Kidney (tissue), 14 donors: ENCODE data around the gene BMAL2. TPM values are rescaled to one million over a fixed set of nuclear protein-coding genes. Genes with fewer than 3 reads are reported as not detected.

Source experiments
- DNase-seq, 5 donors: peaks; one replicate each; pipeline ENCODE4 v3.0.0-alpha.2; 2013 to 2020
- FAIRE-seq: peaks from 2 replicates; lab custom pipeline; 2012; peaks lifted over from hg19 to GRCh38; lab: Jason Lieb, UNC
- H3K27ac ChIP-seq, 2 donors: one replicate each; pipeline ENCODE4 v1.7.0; 2013; ENCODE audit warnings: low read depth in 2 of 2, low read length in 2 of 2, inconsistent platforms in 1 of 2
- H3K27me3 ChIP-seq: one replicate; pipeline ENCODE4 v1.7.1; 2013; ENCODE audit warnings: low read length, inconsistent platforms; ENCODE audit not compliant: control insufficient read depth, insufficient read depth
- H3K36me3 ChIP-seq, 3 donors: one replicate each; pipeline versions ENCODE4 v1.7.0 to v1.7.1; 2013; ENCODE audit warnings: low read length in 3 of 3, control low read depth in 1 of 3, inconsistent platforms in 1 of 3; ENCODE audit not compliant: insufficient read depth in 3 of 3, control insufficient read depth in 2 of 3
- H3K4me1 ChIP-seq, 3 donors: one replicate each; pipeline versions ENCODE4 v1.7.0 to v1.7.1; 2013; ENCODE audit warnings: low read length in 3 of 3, inconsistent platforms in 1 of 3, low read depth in 1 of 3; ENCODE audit not compliant: control insufficient read depth in 2 of 3, insufficient read depth in 2 of 3
- H3K4me3 ChIP-seq, 3 donors: one replicate each; pipeline versions ENCODE4 v1.7.0 to v1.8.1; 2013; ENCODE audit warnings: low read length in 3 of 3, control low read depth in 1 of 3, inconsistent platforms in 1 of 3
- H3K9ac ChIP-seq, 3 donors: one replicate each; pipeline versions ENCODE4 v1.7.0 to v1.7.1; 2013; ENCODE audit warnings: low read length in 3 of 3, control low read depth in 1 of 3, inconsistent platforms in 1 of 3
- H3K9me3 ChIP-seq, 3 donors: one replicate each; pipeline versions ENCODE4 v1.7.0 to v1.7.1; 2013; ENCODE audit warnings: low read length in 3 of 3, control low read depth in 1 of 3, inconsistent platforms in 1 of 3; ENCODE audit not compliant: control insufficient read depth in 2 of 3, insufficient read depth in 1 of 3
- intact Hi-C: fragments of 100-400 bp; cut with DNase I; formaldehyde crosslinking; loops from one replicate; pipeline ENCODE4 v1.11.1; 2022
- polyA plus RNA-seq: library from polyadenylated mRNA; stranded (reverse); fragments of 350-450 nt; fragmentation: Illumina TruSeq; extraction: RNeasy Lipid Tissue Mini Kit (QIAGEN cat#74804); gene quantifications from one replicate; pipeline ENCODE4 v1.2.3, GENCODE V29; 2014; ENCODE audit warnings: low read depth, low replicate concordance; ENCODE audit not compliant: insufficient read depth
- total RNA-seq: library from RNA; stranded (reverse); fragmentation: NEBNext Ultra II Directional; extraction: Animal tissue kit (Norgen Biotek cat#: 25700); gene quantifications from one replicate; pipeline ENCODE4 v1.2.1, GENCODE V29; 2021
- TF ChIP-seq, protein P1 (sequence below): IDR thresholded peaks from 3 replicates; pipeline ENCODE4 v1.5.1; 2012; ENCODE audit warnings: mild to moderate bottlenecking, moderate library complexity, borderline replicate concordance; ENCODE audit not compliant: insufficient read depth; ENCODE audit errors: extremely low read depth
- donor health status: control.
- donor health status: control.
- donor health status: control.
- donor health status: control.
- donor health status: control.
- donor health status: DM: yes; HTN: yes; CAD: no.
- donor health status: Normal renal cell carcinoma (clear cell type).

Gene BMAL2
- total and polyA plus RNA-seq, 2 donors from 2014 or later: 0.47 to 12.8 TPM

- peak overlapping the region in 1 of 3 donors; percentile 10 for H3K9ac ChIP-seq
- H3K27me3 ChIP-seq: no peaks in the 10 kb centered on the region
- H3K27ac ChIP-seq: no peak overlapping the region
- H3K4me3 ChIP-seq: peak overlapping the region; percentile 42 to 55 (median 54)
- DNase-seq (peak in 1 of 5 donors; percentile 39), FAIRE-seq (no peak)
- TF ChIP-seq, protein P1, sequence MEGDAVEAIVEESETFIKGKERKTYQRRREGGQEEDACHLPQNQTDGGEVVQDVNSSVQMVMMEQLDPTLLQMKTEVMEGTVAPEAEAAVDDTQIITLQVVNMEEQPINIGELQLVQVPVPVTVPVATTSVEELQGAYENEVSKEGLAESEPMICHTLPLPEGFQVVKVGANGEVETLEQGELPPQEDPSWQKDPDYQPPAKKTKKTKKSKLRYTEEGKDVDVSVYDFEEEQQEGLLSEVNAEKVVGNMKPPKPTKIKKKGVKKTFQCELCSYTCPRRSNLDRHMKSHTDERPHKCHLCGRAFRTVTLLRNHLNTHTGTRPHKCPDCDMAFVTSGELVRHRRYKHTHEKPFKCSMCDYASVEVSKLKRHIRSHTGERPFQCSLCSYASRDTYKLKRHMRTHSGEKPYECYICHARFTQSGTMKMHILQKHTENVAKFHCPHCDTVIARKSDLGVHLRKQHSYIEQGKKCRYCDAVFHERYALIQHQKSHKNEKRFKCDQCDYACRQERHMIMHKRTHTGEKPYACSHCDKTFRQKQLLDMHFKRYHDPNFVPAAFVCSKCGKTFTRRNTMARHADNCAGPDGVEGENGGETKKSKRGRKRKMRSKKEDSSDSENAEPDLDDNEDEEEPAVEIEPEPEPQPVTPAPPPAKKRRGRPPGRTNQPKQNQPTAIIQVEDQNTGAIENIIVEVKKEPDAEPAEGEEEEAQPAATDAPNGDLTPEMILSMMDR: no peak
- intact Hi-C loops: no loop called here
- H3K9me3 ChIP-seq: no peaks in the 10 kb centered on the region
- H3K4me1 ChIP-seq: peaks cover 0 to 5% (median 3%) of the 10 kb centered on the region in 3 donors
- H3K36me3 ChIP-seq: peaks cover 0 to 4% (median 3%) of the 10 kb centered on the region in 3 donors
Measured at GRCh38 chr12:27332407-27332713, 276 bp upstream of the BMAL2 start.

- H3K9me3 ChIP-seq: no peaks in the 10 kb centered on the region
- peak overlapping the region in 2 of 3 donors; percentile 25 to 29 for H3K9ac ChIP-seq
- no peaks in the 10 kb centered on the region for H3K36me3 ChIP-seq
- H3K4me3 ChIP-seq: peak overlapping the region; percentile 42 to 57 (median 46)
- DNase-seq: peak in 4 of 5 donors; percentile 37 to 75 (median 41)
- TF ChIP-seq, protein P1: no peak
- peaks cover 0 to 5% (median 3%) of the 10 kb centered on the region in 3 donors for H3K4me1 ChIP-seq
- intact Hi-C loops: no loop called here
- FAIRE-seq: no peak
- no peak overlapping the region for H3K27ac ChIP-seq
- no peaks in the 10 kb centered on the region for H3K27me3 ChIP-seq
Measured at GRCh38 chr12:27333403-27334009, 870 bp downstream of the BMAL2 start.

GRCh38 chr12:27334042-27334720, 1.5 kb downstream of the BMAL2 start:
- no peaks in the 10 kb centered on the region for H3K9me3 ChIP-seq
- no peaks in the 10 kb centered on the region for H3K36me3 ChIP-seq
- peak in 2 of 5 donors; percentile 12 to 14 for DNase-seq
- H3K27ac ChIP-seq: no peak overlapping the region
- TF ChIP-seq, protein P1: no peak
- H3K4me1 ChIP-seq: peaks cover 0 to 5% (median 3%) of the 10 kb centered on the region in 3 donors
- peak overlapping the region in 1 of 3 donors; percentile 25 for H3K9ac ChIP-seq
- peak overlapping the region; percentile 42 to 57 (median 46) for H3K4me3 ChIP-seq
- no peak for FAIRE-seq
- H3K27me3 ChIP-seq: no peaks in the 10 kb centered on the region
- intact Hi-C loops: no loop called here
